Hepatocyte (in vitro differentiated cells): ENCODE results near the gene KRT78.

Source experiments
- CTCF ChIP-seq: fragments of 200-600 bp; sonication (generic); IDR thresholded peaks from 2 replicates; pipeline ENCODE4 v1.5.1; 2016; ENCODE audit warnings: antibody characterized with exemption, mild to moderate bottlenecking; ENCODE audit not compliant: poor library complexity
- EZH2phosphoT487 ChIP-seq: fragments of 200-600 bp; sonication (generic); IDR thresholded peaks from one replicate; pipeline ENCODE4 v1.6.1; 2018; ENCODE audit warnings: antibody characterized with exemption, mild to moderate bottlenecking, low read depth, moderate library complexity; ENCODE audit not compliant: unreplicated experiment, severe bottlenecking

DNA sequence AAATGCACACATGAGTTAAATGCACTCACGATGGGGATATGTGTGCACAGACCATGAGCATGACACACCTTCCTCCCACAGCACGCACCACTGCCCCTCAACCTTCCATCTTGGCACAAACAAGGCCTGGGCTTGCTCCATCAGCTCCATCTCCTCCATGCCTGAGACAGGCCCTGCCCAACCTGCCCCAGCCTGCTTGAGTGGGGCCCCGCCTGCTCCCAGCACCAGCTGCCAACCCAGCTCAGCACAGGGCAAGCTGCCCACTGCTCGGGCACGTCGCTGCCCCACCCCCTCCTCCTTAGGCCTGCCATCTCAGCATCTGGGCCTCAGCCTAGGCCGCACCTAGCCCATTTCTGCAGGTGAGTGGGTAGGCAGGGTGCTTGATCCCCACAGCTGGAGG is 27.6 kb upstream of the KRT78 start:
- TF ChIP-seq CTCF (no peak), EZH2phosphoT487 (no peak)
